NCI-H2107 treated with DMSO at 0.1 percent for 48 hours (cell line): ENCODE data around the gene SLC16A6.
"Not testable (repeated sequence)": the region's sequence is repeated elsewhere in the genome, so short reads cannot be mapped to it uniquely, and the experiment has no call there.

Source experiments
- DNase-seq: peaks from one replicate; lab custom pipeline; 2025; ENCODE audit not compliant: unreplicated experiment; lab: John Stamatoyannopoulos, UW

The SLC16A6 gene

DNA sequence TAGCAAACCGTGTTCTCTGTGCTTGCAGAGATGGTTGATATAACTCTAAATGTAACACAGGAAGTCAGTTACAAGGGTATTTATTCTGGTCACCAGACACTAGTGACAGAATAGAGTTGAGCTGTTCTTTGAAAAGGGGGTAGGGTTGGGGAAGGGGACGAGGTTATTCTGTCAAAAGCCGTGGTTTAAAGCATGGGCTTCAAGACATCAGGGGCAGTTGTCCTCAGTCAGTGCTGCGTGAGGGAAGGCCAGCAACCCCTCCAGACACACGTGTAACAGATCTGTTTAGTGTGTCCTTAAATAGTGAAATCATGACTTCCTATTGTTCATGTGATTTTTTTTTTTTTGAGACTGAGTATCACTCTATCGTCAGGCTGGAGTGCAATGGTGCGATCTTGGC lies 37.5 kb downstream of the SLC16A6 start:
- not testable (repeated sequence) for DNase-seq

DNA sequence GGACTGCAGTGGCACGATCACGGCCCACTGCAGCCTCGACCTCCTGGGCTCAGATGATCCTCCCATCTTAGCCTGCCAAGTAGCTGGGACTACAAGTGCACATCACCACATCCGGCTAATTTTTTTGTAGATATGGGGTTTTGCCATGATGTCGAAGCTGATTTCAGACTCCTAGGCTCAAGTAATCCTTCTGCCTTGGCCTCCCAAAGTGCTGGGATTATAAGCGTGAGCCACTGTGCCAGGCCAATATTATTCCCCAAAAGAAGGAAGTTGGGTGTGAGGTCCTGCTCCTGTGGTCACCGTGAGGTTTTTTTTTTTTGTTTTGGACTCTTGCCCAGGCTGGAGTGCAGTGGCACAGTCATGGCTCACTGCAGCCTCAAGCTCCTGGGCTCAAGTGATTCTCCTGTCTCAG lies 41.6 kb downstream of the SLC16A6 start:
- DNase-seq = no peak

DNA sequence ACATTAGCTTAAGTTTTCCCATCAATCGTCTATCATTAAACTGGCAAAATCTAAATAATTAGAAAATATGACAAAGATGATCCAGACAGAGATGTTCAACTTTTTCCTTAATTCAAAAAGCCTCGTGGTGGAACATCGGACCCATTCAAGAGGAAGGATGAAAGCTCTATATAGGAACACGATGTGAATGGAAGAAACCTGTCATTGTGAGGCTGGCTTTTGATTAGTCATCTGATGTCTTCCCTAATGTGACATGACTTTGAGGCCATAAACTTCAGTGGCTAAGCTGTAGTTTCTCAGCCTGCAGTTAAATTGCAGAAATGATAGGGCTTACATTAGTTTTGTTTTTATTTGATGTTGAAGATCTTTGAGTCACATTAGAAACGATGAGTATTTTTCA lies 42.0 kb downstream of the SLC16A6 start:
- DNase-seq = no peak

DNA sequence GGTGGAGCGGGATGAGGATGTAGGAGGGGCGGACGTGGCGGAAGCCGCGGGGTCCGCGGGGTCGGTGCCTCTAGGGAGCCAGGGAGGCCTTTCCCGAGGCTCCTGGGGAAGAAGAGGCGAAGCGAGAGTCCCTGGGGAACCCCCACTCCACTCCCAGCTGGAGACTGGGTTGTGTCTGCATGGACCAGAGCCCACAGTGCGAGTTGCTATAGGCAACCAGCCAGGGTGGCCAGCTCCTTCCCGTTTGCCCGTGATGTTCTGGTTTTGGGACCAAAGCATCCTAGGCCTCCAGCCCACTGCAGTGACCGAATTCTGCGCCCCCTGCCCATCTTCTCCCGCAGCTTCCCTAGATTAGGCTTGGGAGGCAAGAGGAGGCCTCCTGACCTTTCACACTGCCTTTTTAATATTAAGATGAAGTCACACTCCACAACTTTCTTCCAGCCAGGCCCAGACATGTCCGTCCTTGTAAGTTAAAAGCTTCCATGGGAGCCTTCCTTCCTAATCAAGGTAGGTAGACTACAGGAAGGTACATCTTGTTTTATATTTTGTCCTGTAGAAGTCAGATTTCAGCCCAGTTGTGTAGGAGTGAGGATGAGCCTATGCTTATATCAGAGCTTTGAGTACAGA lies 42.6 kb downstream of the SLC16A6 start:
- no peak for DNase-seq

DNA sequence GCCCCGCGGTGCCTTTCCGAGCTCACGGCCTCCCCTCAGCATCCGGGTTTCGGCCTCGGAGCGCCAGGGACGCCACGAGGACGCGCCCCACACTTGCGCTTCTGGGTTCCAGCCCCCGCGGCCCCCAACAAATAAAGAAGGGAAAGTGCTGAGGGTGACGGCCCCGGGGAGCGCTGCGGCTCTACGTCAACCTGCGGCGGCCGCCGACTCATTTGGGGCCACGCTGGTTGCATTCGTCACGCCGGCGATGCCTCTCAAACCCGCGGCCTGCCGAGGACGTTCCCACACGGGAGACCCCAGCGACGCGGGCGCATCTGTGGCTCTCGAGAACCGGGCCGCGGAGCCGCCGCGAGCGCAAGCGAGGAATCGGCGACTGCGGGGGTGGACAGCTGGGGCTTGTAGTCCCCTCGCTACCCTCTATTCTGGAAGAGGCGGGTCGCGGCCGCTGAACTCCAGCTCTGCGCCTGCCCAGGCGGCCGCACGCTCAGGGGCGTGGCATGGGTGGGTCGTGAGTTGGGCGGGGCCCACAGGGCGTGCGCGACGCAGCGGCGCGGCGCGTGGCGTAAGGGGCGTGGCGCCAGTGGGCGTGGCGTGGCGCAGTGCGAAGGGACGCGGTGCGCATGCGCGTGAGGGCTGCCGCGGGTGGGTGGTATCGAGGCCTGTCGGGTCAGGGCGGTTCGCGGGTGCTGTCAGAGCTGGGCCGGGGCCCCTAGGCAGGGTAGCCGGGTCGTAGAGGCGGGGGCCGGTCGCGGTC lies 43.3 kb downstream of the SLC16A6 start, which contains the start of gene AMZ2:
Gene AMZ2, plus strand, starts transcription at position 599 of the 754 bp plus-strand sequence. CDS start 2,145 bp downstream, outside the sequence.
- peak; percentile 68 for DNase-seq

DNA sequence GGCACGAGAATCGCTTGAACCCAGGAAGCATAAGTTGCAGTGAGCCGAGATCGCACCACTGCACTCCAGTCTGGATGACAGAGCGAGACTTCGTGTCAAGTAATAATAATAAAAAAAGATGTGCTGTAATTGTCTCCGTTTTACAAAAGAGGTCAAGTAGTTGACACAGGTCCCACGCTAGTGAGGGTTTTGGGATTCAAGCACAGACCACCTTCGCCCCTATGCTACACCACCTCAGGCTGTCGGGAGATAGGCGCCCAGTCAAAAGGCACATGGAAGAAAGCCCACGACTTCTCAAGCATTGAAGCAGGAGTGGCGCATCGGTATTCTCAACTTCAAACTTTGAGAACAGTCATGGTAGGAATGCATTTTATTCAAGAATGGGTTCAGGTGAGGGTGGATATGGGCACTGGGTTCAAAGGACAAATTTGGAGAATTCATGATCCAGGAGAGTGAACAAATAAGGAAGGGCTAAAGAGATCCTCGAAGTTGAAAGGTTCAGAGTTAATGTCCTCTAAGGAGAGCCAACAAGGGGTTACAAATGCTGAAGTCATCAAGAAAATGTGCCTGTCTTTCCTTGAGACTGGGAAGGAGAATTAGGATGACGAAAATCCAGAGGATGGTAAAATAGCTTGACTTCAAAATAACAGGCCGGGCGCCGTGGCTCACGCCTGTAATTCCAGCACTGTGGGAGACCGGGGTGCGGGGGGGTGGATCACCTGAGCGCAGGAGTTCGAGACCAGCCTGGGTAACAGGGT lies 44.5 kb downstream of the SLC16A6 start:
- no peak for DNase-seq

DNA sequence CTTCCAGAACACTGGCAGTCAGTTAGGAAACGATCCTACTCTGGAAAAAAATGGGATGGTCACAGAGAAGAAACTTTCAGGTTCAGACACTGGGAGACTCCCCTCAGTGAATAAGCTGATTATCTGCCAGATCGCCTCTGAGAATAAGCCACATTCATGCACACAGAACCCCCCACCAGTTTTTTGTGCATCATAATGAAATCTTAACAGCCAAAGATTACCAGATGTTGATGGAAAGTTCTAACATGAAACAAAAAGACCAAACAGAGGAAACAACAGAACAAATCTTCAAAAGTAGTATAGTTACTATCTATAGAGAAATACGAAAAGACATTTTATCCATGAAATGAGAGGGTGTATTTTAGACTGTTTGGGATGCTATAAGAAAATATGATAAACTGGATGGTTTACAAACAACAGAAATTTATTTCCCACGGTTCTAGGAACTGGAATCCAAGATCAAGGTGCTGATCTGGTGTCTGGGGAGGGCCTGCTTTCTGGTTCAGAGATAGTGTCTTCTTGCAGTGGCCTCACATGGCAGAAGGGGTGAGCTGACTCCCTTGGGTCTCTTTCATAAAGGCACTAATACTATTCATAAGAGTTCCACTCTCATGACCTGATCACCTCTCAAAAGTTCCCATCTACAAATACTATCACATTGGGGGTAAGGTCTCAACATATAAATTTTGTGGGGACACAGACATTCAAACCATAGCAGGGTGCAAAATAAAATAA lies 51.1 kb downstream of the SLC16A6 start:
- DNase-seq = no peak

DNA sequence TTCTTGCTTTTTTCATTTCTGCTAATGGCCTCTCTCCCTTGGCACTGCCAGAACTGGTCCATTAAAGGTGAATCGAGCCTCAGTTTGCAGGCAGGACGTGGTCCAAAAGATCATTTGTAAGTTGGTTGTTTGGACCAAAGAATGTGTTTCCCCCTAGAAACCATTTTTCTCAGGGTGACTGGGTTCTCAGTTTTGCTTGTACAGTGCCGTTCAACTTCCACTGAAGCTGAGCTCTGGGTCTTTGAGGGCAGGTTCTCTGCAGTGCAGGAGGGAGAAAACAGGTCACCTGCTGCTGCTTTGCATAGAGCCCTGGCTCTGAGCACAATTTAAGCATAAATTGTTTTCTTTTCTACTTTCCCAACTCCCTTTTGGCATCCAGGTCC lies 52.1 kb downstream of the SLC16A6 start:
- DNase-seq = no peak

DNA sequence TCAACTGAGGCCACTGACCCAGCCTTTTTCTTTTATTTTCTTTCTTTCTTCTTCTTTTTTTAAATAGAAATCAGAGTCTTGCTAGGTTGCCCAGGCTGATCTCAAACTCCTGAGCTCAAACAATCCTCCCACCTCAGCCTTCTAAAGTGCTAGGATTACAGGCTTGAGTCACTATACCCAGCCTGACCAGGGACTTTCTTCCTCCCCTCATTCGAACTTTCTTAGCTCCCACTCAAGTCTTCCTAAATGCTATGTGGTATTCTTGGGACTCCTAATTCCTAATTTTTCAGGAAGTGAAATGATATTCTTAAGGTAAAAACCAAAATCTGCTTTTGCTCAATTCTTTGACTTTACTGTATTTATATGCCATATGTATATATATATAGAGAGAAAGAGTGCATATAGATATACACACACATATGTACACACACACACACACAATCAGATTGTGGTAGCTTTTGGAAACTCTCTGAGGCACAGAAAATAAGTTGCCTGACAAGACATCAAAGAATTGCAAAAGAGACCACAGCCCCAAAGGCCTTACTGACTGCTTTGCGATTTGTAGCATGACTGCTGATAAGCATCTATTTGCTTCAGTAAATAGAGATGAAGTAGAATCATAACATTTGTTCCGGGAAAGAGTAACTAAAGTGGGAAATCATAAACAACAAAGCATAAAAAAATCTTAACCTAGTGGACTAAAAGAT lies 52.6 kb downstream of the SLC16A6 start:
- no peak for DNase-seq

DNA sequence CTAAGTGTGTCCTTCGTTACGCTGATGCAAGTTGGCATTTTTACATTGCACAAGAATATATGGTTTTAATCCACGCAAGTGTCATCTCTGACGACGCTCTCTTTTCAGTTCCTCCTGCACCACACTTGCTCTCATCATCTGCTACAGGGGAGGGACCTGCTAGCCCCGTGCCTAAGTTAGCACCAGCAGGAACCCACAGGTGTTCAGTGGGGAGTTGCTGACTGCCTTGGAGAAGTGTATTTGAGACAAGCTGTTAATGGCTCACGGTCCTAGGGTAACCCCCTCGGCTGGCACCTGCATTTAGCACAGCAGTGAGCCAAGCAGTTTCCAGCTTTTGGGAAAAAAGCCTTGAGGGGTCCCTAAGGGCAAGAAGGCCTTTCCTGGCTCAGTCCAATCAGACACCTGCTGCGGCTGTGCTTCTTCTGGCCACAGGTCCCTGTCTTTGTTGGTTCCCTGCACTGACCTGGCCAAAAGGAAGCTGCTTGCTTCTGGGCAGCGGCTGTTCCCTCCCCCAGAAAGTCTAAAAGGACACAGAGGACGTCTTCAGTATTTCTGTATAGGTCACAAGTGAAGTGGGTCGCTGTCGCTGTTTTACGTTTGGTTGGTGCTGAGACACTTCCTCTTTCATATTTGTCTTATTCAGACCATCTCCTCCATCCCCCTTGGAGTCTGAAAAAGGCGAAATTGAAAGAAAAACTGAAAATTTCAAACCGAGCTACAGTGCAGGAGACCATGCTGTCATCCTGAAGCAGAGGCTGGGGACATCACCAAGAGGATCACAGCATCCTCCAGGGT lies 53.4 kb downstream of the SLC16A6 start:
- DNase-seq = not testable (repeated sequence)

DNA sequence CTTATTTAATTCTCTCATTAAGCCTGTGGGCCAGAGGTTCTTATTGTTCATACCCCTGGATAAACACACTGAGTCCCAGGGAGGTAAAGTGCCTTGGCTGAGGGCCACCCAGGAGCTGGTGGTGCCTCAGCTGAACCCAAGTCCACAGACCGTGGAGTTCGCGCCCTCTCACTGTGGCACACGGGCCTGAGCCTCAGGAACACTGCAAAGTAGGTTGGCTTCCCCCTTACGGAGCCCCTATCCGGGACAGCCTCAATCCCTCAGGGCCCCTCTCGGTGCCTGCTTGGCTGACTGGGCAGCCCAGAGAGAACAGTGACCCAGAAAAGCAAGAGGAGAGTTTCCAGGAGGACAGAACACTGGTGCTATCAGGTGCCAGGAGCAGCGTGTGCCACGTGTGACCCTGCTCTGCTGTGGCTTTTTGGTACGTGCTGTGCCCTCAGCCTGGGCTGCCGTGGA lies 55.6 kb downstream of the SLC16A6 start:
- DNase-seq = not testable (repeated sequence)

DNA sequence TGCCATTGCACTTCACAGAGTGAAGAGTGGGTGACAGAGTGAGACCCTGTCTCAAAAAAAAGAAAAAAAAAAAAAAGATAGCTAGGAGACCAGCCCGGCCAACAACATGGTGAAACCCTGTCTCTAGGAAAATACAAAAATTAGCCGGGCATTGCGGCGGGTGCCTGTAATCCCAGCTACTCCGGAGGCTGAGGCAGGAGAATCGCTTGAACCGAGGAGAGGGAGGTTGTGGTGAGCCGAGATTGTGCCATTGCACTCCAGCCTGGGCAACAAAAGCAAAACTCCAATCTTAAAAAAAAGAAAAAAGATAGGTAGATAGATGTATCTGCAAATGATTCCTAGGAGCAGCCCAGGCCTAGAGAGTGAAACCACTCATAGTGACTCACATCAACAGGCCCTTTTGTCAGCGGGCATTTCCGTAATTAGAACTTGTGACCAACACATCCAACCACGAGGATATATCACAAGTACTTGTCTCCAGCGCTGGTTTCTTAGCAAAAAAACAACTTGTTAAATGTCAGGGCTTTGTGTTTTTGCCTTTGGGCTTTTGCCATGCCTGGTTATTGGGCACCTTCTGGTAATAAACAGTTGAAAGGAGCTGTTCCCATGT lies 56.1 kb downstream of the SLC16A6 start:
- DNase-seq = not testable (repeated sequence)

DNA sequence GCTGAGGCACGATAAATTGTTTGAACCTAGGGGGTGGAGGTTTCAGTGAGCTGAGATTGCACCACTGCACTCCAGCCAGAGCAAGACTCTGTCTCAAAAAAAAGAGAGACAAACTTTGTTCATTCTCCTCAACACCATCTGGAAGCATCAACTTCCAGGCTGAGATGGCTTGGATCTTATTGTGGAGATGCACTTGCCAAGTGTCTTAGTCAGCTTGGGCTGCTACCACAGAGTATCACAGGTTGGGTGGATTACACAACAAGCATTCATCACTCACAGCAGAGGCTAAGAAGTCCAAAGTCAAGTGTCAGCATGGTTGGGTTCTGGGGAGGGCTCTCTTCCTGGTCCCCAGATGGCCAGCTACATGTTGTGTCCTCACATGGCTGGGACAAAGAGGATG lies 58.2 kb downstream of the SLC16A6 start:
- not testable (repeated sequence) for DNase-seq

DNA sequence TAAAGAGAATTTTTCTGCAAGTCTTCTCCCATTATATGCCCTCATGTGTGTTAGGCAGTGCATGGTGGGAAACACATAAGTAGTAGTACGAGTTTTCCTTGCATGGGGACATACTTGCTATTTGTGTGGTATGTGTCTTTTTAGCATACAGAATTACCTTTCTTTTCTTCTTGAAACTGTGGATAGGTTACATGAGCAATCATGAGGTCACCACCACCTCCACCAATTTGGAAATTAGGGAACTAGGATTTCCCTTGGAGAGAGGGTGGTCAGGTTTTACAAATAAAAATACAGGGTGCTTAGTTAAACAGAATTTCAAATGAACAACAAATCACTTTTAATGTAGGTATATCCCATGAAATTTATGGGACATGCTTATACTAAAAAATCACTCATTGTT lies 59.4 kb downstream of the SLC16A6 start:
- DNase-seq = no peak

DNA sequence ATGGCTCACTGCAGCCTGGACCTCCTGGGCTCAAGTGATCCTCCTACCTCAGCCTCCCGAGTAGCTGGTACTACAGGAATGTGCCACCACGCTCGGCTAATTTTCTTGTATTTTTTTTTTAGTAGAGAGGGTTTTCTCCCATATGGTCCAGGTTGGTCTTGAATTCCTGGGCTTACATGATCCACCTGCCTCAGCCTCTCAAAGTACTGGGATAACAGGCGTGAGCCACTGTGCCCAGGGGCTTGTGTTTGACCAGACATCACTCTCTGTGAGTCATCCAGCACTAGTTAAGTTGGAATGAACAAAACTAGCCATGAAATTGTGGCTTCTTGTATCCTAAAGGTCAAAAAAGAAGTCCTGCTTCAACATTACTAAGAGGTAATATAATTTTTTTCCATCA lies 59.8 kb downstream of the SLC16A6 start:
- not testable (repeated sequence) for DNase-seq

DNA sequence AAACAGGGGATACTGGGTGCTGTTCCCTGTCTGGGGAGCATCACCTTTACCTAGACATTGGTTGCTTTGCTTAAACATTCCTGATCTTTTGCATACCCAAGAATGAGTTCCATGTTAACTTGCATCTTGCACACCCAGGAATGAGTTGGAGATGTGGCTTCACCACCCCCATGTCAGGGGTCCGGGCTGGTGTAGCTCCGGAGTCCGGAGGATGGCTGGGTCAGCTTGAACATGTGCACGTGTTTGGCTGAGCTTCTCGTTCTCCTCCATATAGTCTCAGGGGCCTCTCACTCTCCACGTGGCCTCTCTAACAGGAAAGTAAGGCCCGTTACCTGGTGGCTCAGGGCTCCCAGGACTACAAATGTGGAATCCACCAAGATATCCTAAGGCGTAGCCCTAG lies 61.3 kb downstream of the SLC16A6 start:
- no peak for DNase-seq

DNA sequence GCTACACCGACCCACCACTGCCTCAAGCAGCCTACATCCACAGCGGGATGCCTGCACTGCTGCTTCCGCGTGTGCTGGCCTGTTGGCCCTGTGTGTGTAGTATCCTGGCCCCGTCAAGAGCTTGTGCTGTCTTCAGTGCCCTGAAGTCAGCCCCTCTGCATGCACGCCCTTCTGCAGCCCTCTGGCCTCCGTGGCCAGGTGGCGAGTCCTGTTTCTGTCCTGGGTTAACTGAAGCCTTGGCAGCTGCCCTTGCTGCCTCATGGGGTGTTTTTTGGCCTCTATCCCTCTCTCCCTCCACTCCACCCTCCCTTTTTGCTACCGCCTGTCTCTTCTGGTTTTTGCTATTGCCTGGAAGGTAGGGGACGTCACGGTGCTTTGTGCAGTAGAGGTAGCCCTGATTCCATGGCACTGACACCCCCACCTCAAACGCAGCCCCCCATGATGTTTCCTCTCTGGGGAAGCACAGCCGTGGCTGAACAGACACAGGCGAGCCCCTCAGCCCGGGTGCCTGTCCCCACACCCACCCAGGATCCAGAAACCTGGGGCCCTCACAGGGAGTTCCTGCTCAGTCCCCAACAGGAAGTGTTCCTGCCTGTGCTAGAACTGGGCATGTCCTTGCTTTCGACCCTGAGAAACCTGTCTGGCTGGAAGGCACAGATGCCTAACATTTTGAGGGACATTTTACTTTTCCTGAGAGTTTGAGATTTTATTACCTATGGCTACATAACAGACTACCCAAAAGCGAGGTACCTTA lies 61.9 kb downstream of the SLC16A6 start:
- DNase-seq = no peak

DNA sequence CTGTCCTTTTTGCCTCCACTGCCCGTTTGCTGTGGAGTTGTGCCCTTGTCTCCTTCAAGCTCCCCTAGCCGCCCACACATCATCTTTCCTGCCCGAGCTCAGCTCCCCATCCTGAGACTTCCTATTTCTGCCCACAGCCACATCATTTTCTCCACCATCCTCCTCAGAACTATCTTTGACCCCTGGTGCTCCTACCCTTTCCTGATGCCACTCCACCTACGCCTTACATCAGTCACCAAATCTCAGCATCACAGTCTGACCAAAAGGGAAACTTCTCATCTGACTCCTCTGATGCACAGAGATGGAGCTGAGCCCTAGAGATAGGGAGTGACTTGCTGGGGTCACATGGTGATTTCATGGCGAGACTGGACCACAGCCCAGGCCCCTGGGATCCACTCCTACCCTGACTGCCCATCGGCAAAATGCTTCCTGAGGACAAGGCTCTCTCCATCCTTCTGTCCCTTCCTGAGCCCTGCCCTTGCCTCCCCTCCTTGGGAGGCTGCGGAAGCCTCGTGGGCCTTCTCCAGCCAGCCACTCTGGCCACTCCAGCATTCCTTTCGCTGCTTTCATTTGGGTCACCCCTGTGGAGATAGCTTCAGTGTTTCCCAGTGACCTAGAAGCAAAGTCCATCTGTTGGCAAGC lies 62.8 kb downstream of the SLC16A6 start:
- DNase-seq = not testable (repeated sequence)
